Heart left ventricle (tissue), 13 donors: ENCODE data around the gene S100A1.

Source experiments
- CTCF ChIP-seq, 12 donors: fragments of 200-600 bp; sonication (generic) in 4 of 12; IDR thresholded peaks; one replicate each; pipeline versions ENCODE4 v1.5.0 to v1.8.0; 2018 to 2022; ENCODE audit warnings: antibody characterized with exemption in 12 of 12, mild to moderate bottlenecking in 5 of 12
- POLR2A ChIP-seq, 2 donors: fragments of 450-650 bp; IDR thresholded peaks; one replicate each; pipeline ENCODE4 v1.6.1; 2017; ENCODE audit warnings: antibody characterized with exemption in 2 of 2, mild to moderate bottlenecking in 2 of 2, moderate library complexity in 2 of 2
- donor health status: ischemic (EF 13 %, LVEDD 7.1; RV severe dilation, severe dysfunction).
- donor health status: DM: no; HTN: yes; CAD: no.
- donor health status: DM: no; HTN: no; CAD: no.
- donor health status: ischemic (EF 25% LVEDD 6.9; RV normal size, moderate dysfunction).
- donor health status: ischemic (EF 25% LVEDD 5.7; RV mildly dilated, moderate dysfunction).
- donor health status: ischemic (EF 35%, LVEDD 5.7; RV mildly dilated, moderate dysfunction).
- donor health status: nonischemic (EF 11% LVEDD 7.7; RV severe dilation, severe dysfunction).
- donor health status: DM: yes; HTN: yes; CAD: no.
- donor health status: PGD.
- donor health status: ischemic (EF 29% LVEDD 5.4; RV normal size, mild dysfunction).
- donor health status: nonischemic (EF 23%, LVEDD 6.1; RV moderate dilation, normal function).

DNA sequence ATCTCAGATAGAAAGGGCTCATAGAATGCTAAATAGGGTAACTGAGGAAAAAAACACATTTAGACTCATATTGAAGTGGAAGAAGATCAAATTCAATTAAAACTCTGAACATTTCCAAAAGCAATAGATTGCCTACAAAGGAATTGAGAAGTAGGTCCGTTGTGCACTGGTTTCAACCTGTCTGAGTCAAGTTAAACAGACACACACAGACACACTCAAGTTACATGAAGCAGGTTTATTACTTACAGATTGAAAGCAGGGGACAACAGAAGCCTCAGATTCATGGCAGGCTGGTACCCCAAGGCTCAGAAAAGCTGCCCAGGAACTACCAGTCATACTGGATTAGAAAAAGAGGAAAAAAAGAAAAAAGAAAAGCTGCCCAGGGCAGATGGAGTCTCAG, 41.9 kb upstream of the S100A1 start:
- TF ChIP-seq POLR2A (IDR thresholded peaks at IDR 0.05) (no peak), CTCF (IDR thresholded peaks at IDR 0.05) (no peak)
